GM18507 (cell line): ENCODE measurements around the gene DAPK1.
"Not testable (repeated sequence)": the region's sequence is repeated elsewhere in the genome, so short reads cannot be mapped to it uniquely, and the experiment has no call there.

Source experiments
- DNase-seq: peaks from one replicate; pipeline ENCODE4 v3.0.0; 2011; ENCODE audit warnings: low read depth; ENCODE audit not compliant: insufficient read length; ENCODE audit errors: extremely low spot score
- FAIRE-seq: peaks from 2 replicates; lab custom pipeline; 2011; peaks lifted over from hg19 to GRCh38; lab: Jason Lieb, UNC

DAPK1 gene

DNA sequence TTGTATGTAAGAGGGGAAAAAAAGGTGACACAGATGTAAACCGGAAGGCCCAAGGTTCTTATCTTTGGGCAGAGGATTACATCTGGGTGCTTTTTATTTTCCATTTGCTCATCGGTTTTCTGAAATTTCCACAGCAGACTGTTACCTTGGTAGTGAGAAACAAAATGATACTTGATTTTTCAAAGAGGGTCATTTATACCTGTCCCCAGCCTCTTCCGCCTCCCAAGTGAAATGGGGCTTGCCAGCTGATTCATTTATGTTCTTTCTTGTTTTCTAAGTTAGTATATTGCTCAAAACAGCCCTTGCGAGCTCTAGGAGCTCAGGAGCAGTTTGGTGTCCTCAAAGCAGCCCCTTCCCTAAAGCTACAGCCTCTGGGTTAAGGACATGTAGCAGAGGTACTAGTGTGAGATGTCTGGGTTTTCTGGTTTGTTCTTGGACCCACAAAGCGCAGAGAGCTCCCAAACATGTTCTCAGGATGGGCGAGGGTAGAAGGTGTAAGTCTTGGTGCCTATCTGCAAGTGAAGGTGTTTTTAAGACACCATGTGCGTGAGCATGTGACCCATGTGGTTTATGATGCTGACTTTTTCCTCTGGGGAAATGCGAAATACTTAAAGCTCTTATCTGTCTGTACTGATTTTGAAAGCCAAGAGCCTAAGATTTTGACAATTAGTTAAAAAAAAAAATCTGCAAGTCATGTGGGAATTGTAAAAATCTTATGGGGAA is 38.3 kb downstream of the DAPK1 start:
- peak; percentile 80 for FAIRE-seq

DNA sequence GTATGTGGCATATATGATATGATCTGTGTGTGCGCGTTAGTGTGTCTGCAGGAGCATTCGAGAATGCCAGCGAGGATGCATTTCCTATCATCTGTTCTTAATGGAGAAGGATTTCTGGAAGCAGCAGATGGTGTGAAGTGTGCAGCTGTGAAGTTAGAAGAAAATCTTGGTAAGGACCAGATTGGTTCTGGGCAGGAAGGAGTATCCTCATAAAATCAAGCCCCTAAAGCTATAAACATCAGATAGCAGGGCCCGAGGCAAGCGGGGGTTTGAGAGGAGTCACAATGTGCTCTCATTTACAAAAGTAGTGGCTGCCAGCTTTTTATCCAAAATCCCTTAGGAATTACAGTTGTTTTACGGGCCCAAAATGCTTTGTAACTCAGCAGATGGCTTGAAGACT is 40.0 kb downstream of the DAPK1 start:
- DNase-seq, result no peak
- FAIRE-seq, result no peak

More for the DNA sequence above, 38.3 kb downstream of the DAPK1 start:
- DNase-seq, result no peak

DNA sequence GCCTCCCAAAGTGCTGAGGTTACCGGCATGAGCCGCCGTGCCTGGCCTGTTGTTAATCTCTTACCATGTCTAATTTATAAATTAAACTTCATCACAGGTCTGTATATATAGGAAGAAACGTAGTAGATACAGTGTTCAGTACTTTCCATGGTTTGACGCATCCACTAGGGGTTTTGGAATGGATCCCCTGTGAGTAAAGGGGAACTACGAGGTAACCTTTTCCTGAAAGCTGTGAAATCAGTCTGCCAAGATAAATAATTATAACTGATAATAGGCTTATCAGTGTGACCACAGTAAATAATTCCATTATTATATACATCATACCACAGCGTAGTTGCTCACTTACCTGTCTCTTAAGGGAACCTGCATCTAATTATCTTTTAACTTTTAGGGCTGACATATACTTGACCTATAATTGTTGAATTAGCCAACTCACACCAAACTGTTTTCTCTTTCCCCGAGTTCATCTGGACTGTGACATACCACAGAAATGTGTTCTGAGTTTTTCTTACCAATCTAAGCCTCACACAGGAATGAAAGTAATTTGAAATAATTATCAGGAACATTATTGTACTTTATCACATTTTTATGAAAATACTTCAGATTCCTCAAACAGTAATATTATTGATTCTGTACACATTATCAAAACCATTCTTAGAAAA is 42.9 kb downstream of the DAPK1 start:
- DNase-seq, result no peak
- FAIRE-seq, result no peak

- DNase-seq (no peak), FAIRE-seq (no peak)
These were observed 44.0 kb downstream of the DAPK1 start for GRCh38 chr9:87541663-87542062.

DNA sequence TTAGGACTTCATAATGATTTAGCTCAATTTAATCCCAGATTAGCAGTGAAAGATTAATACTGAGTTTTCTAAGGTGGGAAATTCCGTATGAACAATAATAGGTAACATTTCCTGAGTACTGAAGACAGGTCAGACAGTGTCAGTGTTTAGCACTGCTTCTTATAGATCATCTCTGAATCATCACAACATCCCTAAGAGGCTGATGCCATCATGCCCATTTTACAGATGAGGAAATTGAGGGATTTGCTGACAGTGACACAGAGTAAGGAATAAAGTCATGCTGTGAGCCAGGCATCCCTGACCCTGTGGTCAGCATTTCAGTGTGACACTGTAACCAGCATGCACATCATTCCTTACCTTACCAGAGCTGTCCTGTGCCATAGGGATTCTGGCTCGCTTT is 44.5 kb downstream of the DAPK1 start:
- peak; percentile 15 for FAIRE-seq
- no peak for DNase-seq

DNA sequence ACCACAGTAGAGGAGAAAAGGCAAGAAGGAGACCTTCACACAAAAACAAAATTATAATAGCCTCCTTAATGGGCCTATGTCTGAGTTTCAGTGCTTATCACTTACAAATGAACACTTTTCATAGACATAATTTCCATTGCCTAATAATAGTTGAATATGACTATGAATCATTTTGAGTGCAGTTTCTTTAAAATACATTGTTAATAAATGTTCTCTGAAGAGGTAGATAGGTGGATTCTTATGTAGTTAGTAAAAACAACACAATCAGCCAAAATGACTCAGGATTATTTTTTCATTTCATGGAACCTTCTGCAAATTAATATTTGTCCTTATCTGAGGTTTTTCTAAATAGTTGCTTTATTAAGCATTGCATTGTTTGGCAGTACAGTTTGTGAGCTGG is 45.6 kb downstream of the DAPK1 start:
- FAIRE-seq, result no peak
- DNase-seq, result no peak

DNA sequence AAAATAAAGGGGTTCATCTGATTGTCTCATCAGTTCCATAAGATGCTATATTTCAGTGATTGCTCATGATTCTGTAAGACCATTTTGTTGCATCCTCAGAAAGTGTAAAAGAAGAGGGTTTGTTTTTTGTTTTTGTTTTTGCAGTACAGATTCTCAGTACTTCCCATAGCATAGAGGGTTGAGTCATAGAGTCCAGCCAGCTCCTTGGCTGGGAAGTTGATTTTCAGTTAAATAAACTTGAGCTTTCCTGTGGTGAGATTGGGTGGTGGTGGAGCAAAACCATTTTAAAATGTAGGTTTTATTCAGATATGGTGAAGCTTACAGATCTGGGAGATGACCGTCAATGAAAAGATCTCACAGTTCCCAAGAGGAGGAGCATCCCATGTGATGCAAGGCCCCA is 48.2 kb downstream of the DAPK1 start:
- DNase-seq, result no peak

DNA sequence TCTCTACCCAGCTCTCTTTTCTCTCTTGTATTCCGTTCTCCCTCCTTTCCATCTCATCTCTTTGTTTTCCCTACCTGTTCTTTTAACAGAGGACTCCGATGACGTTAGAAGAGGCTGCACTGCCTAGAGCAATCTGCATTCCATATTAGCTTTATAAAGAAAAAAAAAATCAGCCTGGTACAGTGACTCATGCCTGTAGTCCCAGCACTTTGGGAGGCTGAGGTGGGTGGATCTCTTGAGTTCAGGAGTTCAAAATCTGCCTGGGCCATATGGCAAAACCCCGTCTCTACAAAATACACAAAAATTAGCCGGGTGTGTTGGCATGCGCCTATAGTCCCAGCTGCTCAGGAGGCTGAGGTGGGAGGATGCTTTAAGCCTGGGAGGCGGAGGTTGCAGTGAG is 49.0 kb downstream of the DAPK1 start:
- FAIRE-seq (no peak), DNase-seq (no peak)

More for the DNA sequence above, 48.2 kb downstream of the DAPK1 start:
- FAIRE-seq, result no peak

DNA sequence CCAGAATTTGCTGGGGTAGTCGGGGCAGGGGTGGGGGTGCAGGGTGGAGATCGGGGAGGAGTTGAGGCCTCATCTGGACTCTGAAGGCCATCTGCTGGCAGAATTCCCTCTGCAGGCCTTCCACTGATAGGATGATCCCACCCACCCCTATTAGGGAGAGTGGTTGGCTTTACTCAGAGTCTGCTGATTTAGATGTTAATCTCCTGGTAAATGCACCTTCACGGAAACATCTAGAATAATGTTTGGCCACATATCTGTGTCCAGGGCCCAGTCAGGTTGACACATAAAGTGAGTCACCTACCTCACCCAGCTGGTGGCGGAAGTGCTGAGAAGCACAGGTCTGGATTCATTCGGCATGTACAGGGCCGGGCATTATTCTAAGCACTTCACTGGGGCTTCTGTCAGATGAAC is 50.0 kb downstream of the DAPK1 start:
- FAIRE-seq (no peak), DNase-seq (no peak)

DNA sequence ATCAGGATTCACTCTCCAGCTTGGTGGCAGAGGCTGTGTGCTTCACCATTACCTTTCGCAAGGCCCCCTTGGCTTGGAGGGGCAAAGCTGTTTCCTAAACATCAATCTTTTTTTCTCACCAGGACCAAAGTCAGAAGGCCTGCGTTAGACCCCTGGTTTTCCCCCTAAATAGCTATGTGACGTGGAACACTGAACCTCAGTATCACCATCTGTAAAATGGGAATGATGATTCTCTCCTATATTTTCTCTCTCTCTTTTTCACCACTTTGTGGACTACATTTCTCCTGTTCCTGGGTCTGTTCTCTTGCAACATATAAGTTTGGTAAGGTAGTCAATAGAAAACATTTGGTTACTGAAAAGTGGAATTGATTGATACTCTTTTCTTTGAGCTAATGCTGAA is 50.5 kb downstream of the DAPK1 start:
- DNase-seq (no peak), FAIRE-seq (no peak)

- not testable (repeated sequence) for FAIRE-seq, DNase-seq
These were observed 51.4 kb downstream of the DAPK1 start for GRCh38 chr9:87549088-87549487.

DNA sequence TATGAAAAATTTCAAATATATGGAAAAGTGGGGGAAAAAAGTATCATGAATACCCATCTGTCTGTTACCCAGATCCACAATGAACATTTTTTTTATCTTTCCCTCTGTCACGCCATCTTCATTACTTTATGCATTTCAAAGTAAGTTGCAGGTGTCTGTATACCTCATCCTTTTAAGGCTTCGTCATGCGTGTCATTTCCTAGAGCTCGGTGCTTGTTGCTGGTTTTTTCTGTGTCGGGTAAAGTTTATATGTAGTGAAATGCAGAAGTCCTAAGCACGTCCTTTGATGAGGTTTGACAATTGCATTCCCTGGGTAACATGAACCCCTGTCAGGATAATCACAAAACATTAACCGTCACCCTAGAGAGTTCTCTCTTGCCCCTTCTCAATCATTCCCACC is 52.1 kb downstream of the DAPK1 start:
- DNase-seq (no peak), FAIRE-seq (peak; percentile 46)

DNA sequence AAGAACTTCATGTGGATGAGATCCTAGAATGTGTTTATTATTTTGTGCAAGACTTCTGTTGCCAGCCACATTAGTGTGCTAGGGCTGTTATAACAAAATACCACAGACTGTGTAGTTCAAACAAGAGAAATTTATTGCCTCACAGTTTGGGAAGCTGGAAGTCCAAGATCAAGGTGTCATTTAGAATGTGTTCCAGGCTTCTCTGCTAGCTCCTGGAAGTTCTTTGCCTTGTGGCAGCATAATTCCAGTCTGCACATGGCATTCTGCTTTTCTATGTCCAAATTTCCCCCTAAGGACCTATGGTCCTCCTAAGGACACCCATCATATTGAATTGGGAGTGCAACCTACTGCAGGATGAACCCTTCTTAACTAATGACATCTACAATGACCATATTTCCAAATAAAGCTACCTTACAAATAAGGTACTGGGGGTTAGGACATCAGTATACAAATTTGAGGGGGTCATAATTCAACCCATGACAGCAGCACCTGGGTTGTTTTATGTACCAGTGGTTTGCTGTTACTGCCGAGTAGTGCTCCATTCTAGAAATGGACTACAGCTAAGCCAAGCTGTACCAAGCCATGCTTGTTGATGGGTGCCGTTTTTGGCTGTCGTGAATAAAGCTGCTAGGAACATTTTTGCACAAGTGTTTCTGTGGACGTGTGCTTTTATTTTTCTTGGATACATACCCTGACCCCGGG is 52.7 kb downstream of the DAPK1 start:
- FAIRE-seq, result no peak
- no peak for DNase-seq

GRCh38 chr9:87551772-87552217 is 54.1 kb downstream of the DAPK1 start:
- no peak for FAIRE-seq
- no peak for DNase-seq

- DNase-seq, result no peak
- FAIRE-seq, result no peak
These were observed 56.7 kb downstream of the DAPK1 start for GRCh38 chr9:87554171-87554910.

GRCh38 chr9:87554976-87555375 is 57.3 kb downstream of the DAPK1 start:
- no peak for FAIRE-seq
- DNase-seq, result no peak

GRCh38 chr9:87556039-87556438 is 58.4 kb downstream of the DAPK1 start:
- DNase-seq, result no peak
- peak; percentile 83 for FAIRE-seq

- DNase-seq (no peak), FAIRE-seq (peak; percentile 78)
These were observed 59.2 kb downstream of the DAPK1 start for GRCh38 chr9:87556821-87557220.

GRCh38 chr9:87557996-87558395 is 60.3 kb downstream of the DAPK1 start:
- FAIRE-seq, result peak; percentile 81

GRCh38 chr9:87558606-87559190 is 61.0 kb downstream of the DAPK1 start:
- FAIRE-seq, result peak; percentile 18
- no peak for DNase-seq

More at GRCh38 chr9:87557996-87558395, 60.3 kb downstream of the DAPK1 start:
- DNase-seq, result no peak
